H9 (cell line): ENCODE measurements around the gene CES1. TPM values are rescaled to one million over a fixed set of nuclear protein-coding genes. Genes with fewer than 3 reads are reported as not detected.

Source experiments
- DNase-seq: peaks from one replicate; pipeline ENCODE4 v3.0.0-alpha.2; 2017
- H2AFZ ChIP-seq: one replicate; pipeline ENCODE4 v1.6.1; 2013; ENCODE audit warnings: mild to moderate bottlenecking, low read length, control low read depth, moderate library complexity
- H2AK5ac ChIP-seq: 2 replicates; pipeline ENCODE4 v1.6.1; 2013; ENCODE audit warnings: low read length, control low read depth, mixed read lengths; ENCODE audit not compliant: insufficient read length
- H2BK120ac ChIP-seq: one replicate; pipeline ENCODE4 v1.6.1; 2013; ENCODE audit warnings: low read depth, mild to moderate bottlenecking, low read length, control low read depth, inconsistent platforms; ENCODE audit not compliant: poor library complexity, severe bottlenecking
- H2BK12ac ChIP-seq: 2 replicates; pipeline ENCODE4 v1.6.1; 2013; ENCODE audit warnings: low read length, control low read depth, mixed read lengths, low read depth; ENCODE audit not compliant: insufficient read length
- H2BK15ac ChIP-seq: 2 replicates; pipeline ENCODE4 v1.6.1; 2013; ENCODE audit warnings: low read depth, low read length, control low read depth
- H2BK20ac ChIP-seq: one replicate; pipeline ENCODE4 v1.6.1; 2013; ENCODE audit warnings: low read depth, mild to moderate bottlenecking, low read length, control low read depth, inconsistent platforms; ENCODE audit not compliant: poor library complexity, severe bottlenecking
- H2BK5ac ChIP-seq: 2 replicates; pipeline ENCODE4 v1.6.1; 2013; ENCODE audit warnings: low read length, control low read depth, mixed read lengths; ENCODE audit not compliant: insufficient read length
- H3K14ac ChIP-seq: 2 replicates; pipeline ENCODE4 v1.6.1; 2013; ENCODE audit warnings: low read length, control low read depth; ENCODE audit not compliant: insufficient read depth
- H3K18ac ChIP-seq: 2 replicates; pipeline ENCODE4 v1.6.1; 2013; ENCODE audit warnings: low read depth, mild to moderate bottlenecking, mixed read lengths, low read length, control low read depth; ENCODE audit not compliant: insufficient read length
- H3K23ac ChIP-seq: 2 replicates; pipeline ENCODE4 v1.6.1; 2013; ENCODE audit warnings: low read length, control low read depth, mixed read lengths, low read depth; ENCODE audit not compliant: insufficient read length
- H3K23me2 ChIP-seq: 2 replicates; pipeline ENCODE4 v1.6.1; 2013; ENCODE audit warnings: low read depth, mild to moderate bottlenecking, mixed read lengths, low read length, control low read depth; ENCODE audit not compliant: insufficient read length, poor library complexity, severe bottlenecking
- H3K27ac ChIP-seq: 2 replicates; pipeline ENCODE4 v1.5.1; 2013; ENCODE audit warnings: low read length, control low read depth, mixed read lengths, low read depth; ENCODE audit not compliant: insufficient read length
- H3K27me3 ChIP-seq: 2 replicates; pipeline ENCODE4 v1.6.1; 2013; ENCODE audit warnings: low read length, control low read depth, inconsistent platforms; ENCODE audit not compliant: insufficient read depth
- H3K4ac ChIP-seq: 2 replicates; pipeline ENCODE4 v1.6.1; 2013; ENCODE audit warnings: low read depth, mild to moderate bottlenecking, control low read depth, inconsistent platforms, low read length, moderate library complexity
- H3K4me1 ChIP-seq: 2 replicates; pipeline ENCODE4 v1.6.1; 2013; ENCODE audit warnings: low read length, control low read depth, inconsistent platforms; ENCODE audit not compliant: insufficient read depth
- H3K4me2 ChIP-seq: 2 replicates; pipeline ENCODE4 v1.6.1; 2013; ENCODE audit warnings: low read length, control low read depth, mixed read lengths; ENCODE audit not compliant: insufficient read length, insufficient read depth
- H3K56ac ChIP-seq: 2 replicates; pipeline ENCODE4 v1.6.1; 2013; ENCODE audit warnings: low read depth, mild to moderate bottlenecking, mixed read lengths, low read length, control low read depth; ENCODE audit not compliant: insufficient read length
- H3K79me1 ChIP-seq: 2 replicates; pipeline ENCODE4 v1.6.1; 2013; ENCODE audit warnings: low read depth, mild to moderate bottlenecking, moderate library complexity, low read length, control low read depth, inconsistent platforms; ENCODE audit not compliant: insufficient read depth, poor library complexity, severe bottlenecking
- H3K79me2 ChIP-seq: 2 replicates; pipeline ENCODE4 v1.6.1; 2013; ENCODE audit warnings: low read length, control low read depth, inconsistent platforms; ENCODE audit not compliant: insufficient read depth
- H3K9ac ChIP-seq: 2 replicates; pipeline ENCODE4 v1.6.1; 2013; ENCODE audit warnings: low read length, control low read depth, mixed read lengths; ENCODE audit not compliant: insufficient read length; ENCODE audit errors: extremely low read depth
- H3K9me3 ChIP-seq: one replicate; pipeline ENCODE4 v1.6.1; 2013; ENCODE audit warnings: low read depth, low read length, inconsistent platforms; ENCODE audit not compliant: control insufficient read depth
- H3T11ph ChIP-seq: one replicate; pipeline ENCODE4 v1.6.1; 2013; ENCODE audit warnings: mild to moderate bottlenecking, low read length, control low read depth, inconsistent platforms
- H4K20me1 ChIP-seq: one replicate; pipeline ENCODE4 v1.6.1; 2013; ENCODE audit not compliant: control insufficient read depth, insufficient read length, insufficient read depth
- H4K5ac ChIP-seq: 2 replicates; pipeline ENCODE4 v1.6.1; 2013; ENCODE audit warnings: low read depth, mild to moderate bottlenecking, mixed read lengths, low read length, control low read depth; ENCODE audit not compliant: insufficient read length
- H4K8ac ChIP-seq: replicated peaks from 2 replicates; pipeline ENCODE4 v1.6.1; 2013; ENCODE audit warnings: low read length, control low read depth, mixed read lengths, low read depth; ENCODE audit not compliant: insufficient read length
- H4K91ac ChIP-seq: 2 replicates; pipeline ENCODE4 v1.6.1; 2013; ENCODE audit warnings: low read depth, mild to moderate bottlenecking, moderate library complexity, mixed read lengths, low read length, control low read depth; ENCODE audit not compliant: insufficient read length
- H3K27ac Mint-ChIP-seq, 3 experiments: 2 replicates in 2 of 3; 3 replicates in 1 of 3; pipeline ENCODE4 v1.8.0; 2020 to 2021; ENCODE audit warnings: mixed read lengths in 3 of 3, mild to moderate bottlenecking in 1 of 3, moderate library complexity in 1 of 3
- H3K27me3 Mint-ChIP-seq: 2 replicates; pipeline ENCODE4 v1.8.0; 2021; ENCODE audit warnings: low read depth, mild to moderate bottlenecking, moderate library complexity, mixed read lengths
- H3K36me3 Mint-ChIP-seq, 3 experiments: 2 replicates in 2 of 3; 3 replicates in 1 of 3; pipeline ENCODE4 v1.8.0; 2020 to 2021; ENCODE audit warnings: low read depth in 3 of 3, mixed read lengths in 3 of 3; ENCODE audit not compliant: insufficient read depth in 1 of 3
- H3K4me1 Mint-ChIP-seq, 2 experiments: 2 replicates each; pipeline ENCODE4 v1.8.0; 2020; ENCODE audit warnings: mixed read lengths in 2 of 2
- H3K4me3 Mint-ChIP-seq, 2 experiments: 2 replicates in 1 of 2; 3 replicates in 1 of 2; pipeline ENCODE4 v1.8.0; 2020 to 2021; ENCODE audit warnings: mild to moderate bottlenecking in 2 of 2, mixed read lengths in 2 of 2, moderate library complexity in 1 of 2
- H3K9me3 Mint-ChIP-seq, 2 experiments: 2 replicates in 1 of 2; 3 replicates in 1 of 2; pipeline ENCODE4 v1.8.0; 2020; ENCODE audit warnings: mild to moderate bottlenecking in 2 of 2, mixed read lengths in 2 of 2, moderate library complexity in 1 of 2
- WGBS: extraction: QIAGEN DNeasy Blood & Tissue Kit; methylation state at CpG from one replicate; pipeline ENCODE4 v1.1.7; 2013; ENCODE audit warnings: missing lambda C conversion rate, low lambda C conversion rate, mixed read lengths; ENCODE audit not compliant: insufficient read length; ENCODE audit errors: extremely low coverage; 5-methylcytosine and 5-hydroxymethylcytosine counted together
- total RNA-seq: library from RNA; stranded (reverse); gene quantifications from 2 replicates; pipeline ENCODE4 v1.2.1, GENCODE V29; 2021
- TF ChIP-seq, protein P1 (sequence below): fragments of 200-600 bp; sonication (generic); conservative IDR thresholded peaks from 3 replicates; pipeline ENCODE4 v1.8.0; 2021; ENCODE audit warnings: antibody characterized with exemption, mild to moderate bottlenecking

The CES1 gene
- total RNA-seq, 1 experiment from 2014 or later = not detected

GRCh38 chr16:55811811-55812210 is 21.1 kb downstream of the CES1 start:
- no peak overlapping the region for H3K9ac ChIP-seq
- no peak overlapping the region for H3K27ac ChIP-seq
- no peak overlapping the region for H2BK12ac ChIP-seq
- H3K4me2 ChIP-seq = no peak overlapping the region
- no peak for DNase-seq
- H2BK15ac ChIP-seq = no peak overlapping the region
- no peaks in the 10 kb centered on the region for H3K79me2 ChIP-seq
- H3K4me1 Mint-ChIP-seq = peaks cover 14 to 17% of the 10 kb centered on the region in 2 experiments
- H4K20me1 ChIP-seq = no peaks in the 10 kb centered on the region
- no peak overlapping the region for H2BK5ac ChIP-seq
- H3K14ac ChIP-seq = no peak overlapping the region
- H4K5ac ChIP-seq = no peak overlapping the region
- TF ChIP-seq, protein P1, sequence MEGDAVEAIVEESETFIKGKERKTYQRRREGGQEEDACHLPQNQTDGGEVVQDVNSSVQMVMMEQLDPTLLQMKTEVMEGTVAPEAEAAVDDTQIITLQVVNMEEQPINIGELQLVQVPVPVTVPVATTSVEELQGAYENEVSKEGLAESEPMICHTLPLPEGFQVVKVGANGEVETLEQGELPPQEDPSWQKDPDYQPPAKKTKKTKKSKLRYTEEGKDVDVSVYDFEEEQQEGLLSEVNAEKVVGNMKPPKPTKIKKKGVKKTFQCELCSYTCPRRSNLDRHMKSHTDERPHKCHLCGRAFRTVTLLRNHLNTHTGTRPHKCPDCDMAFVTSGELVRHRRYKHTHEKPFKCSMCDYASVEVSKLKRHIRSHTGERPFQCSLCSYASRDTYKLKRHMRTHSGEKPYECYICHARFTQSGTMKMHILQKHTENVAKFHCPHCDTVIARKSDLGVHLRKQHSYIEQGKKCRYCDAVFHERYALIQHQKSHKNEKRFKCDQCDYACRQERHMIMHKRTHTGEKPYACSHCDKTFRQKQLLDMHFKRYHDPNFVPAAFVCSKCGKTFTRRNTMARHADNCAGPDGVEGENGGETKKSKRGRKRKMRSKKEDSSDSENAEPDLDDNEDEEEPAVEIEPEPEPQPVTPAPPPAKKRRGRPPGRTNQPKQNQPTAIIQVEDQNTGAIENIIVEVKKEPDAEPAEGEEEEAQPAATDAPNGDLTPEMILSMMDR = no peak
- no peaks in the 10 kb centered on the region for H3K79me1 ChIP-seq
- H3K56ac ChIP-seq = no peak overlapping the region
- no peaks in the 10 kb centered on the region for H3K9me3 ChIP-seq
- no peak overlapping the region for H2BK20ac ChIP-seq
- H2AK5ac ChIP-seq = no peak overlapping the region
- no peak overlapping the region for H3K27ac Mint-ChIP-seq
- 0 out of 2 replicates have a peak, but pooled peaks cover 2% of the 10 kb centered on the region for H3K4me1 ChIP-seq
- no peak overlapping the region for H2BK120ac ChIP-seq
- H4K8ac ChIP-seq = no peak overlapping the region
- no peak overlapping the region for H3K4me3 Mint-ChIP-seq
- no peaks in the 10 kb centered on the region for H3K9me3 Mint-ChIP-seq
- H3K4ac ChIP-seq = no peak overlapping the region
- peaks cover 50% of the 10 kb centered on the region for H3K27me3 Mint-ChIP-seq
- no peak overlapping the region for H2AFZ ChIP-seq
- H3K23me2 ChIP-seq = no peaks in the 10 kb centered on the region
- no peak overlapping the region for H3K23ac ChIP-seq
- no peak overlapping the region for H3K18ac ChIP-seq
- H4K91ac ChIP-seq = no peak overlapping the region
- no peaks in the 10 kb centered on the region for H3K27me3 ChIP-seq
- H3T11ph ChIP-seq = no peak overlapping the region
- H3K36me3 Mint-ChIP-seq = no peaks in the 10 kb centered on the region
- WGBS = no CpG with 5 or more reads among the region's 4 CpGs
